SK-N-DZ (cell line): ENCODE data around the gene AFM. TPM values are rescaled to one million over a fixed set of nuclear protein-coding genes. Genes with fewer than 3 reads are reported as not detected.

Experiments
- DNase-seq: peaks from one replicate; pipeline ENCODE4 v3.0.0-alpha.2; 2015; ENCODE audit warnings: low spot score
- polyA plus RNA-seq, 2 experiments: library from polyadenylated mRNA; depleted of rRNA; stranded (reverse); fragments of >200 nt; gene quantifications; 2 replicates each; pipeline ENCODE4 v1.2.3, GENCODE V29; 2014

AFM gene
- polyA plus RNA-seq (2014; cell fraction: cytosol; rRNA removed) = 0.09 and 0.83 TPM in 2 replicates
- polyA plus RNA-seq (2014; cell fraction: nucleus; rRNA removed) = 0.40 TPM in 1 of 2 replicates, not detected in the other

- no peak for DNase-seq
Observed at GRCh38 chr4:73481358-73481757, at the start of gene AFM. TSS of gene AFM (plus strand) at chr4:73481745. CDS start at chr4:73481776, 31 bp downstream.

DNA sequence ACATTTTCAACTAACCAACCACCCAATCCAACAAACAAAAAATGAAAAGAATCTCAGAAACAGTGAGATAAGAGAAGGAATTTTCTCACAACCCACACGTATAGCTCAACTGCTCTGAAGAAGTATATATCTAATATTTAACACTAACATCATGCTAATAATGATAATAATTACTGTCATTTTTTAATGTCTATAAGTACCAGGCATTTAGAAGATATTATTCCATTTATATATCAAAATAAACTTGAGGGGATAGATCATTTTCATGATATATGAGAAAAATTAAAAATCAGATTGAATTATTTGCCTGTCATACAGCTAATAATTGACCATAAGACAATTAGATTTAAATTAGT, 49.8 kb upstream of the AFM start:
- no peak for DNase-seq

GRCh38 chr4:73432169-73433000, 49.2 kb upstream of the AFM start:
- DNase-seq = no peak

GRCh38 chr4:73433140-73433539, 48.4 kb upstream of the AFM start:
- no peak for DNase-seq

- DNase-seq = no peak
Observed at GRCh38 chr4:73434311-73434710, 47.2 kb upstream of the AFM start.

GRCh38 chr4:73435984-73436383, 45.6 kb upstream of the AFM start, which contains the start of gene AFP:
TSS of gene AFP (plus strand) at chr4:73436221. CDS start at chr4:73436263, 42 bp downstream.
- DNase-seq = no peak

DNA sequence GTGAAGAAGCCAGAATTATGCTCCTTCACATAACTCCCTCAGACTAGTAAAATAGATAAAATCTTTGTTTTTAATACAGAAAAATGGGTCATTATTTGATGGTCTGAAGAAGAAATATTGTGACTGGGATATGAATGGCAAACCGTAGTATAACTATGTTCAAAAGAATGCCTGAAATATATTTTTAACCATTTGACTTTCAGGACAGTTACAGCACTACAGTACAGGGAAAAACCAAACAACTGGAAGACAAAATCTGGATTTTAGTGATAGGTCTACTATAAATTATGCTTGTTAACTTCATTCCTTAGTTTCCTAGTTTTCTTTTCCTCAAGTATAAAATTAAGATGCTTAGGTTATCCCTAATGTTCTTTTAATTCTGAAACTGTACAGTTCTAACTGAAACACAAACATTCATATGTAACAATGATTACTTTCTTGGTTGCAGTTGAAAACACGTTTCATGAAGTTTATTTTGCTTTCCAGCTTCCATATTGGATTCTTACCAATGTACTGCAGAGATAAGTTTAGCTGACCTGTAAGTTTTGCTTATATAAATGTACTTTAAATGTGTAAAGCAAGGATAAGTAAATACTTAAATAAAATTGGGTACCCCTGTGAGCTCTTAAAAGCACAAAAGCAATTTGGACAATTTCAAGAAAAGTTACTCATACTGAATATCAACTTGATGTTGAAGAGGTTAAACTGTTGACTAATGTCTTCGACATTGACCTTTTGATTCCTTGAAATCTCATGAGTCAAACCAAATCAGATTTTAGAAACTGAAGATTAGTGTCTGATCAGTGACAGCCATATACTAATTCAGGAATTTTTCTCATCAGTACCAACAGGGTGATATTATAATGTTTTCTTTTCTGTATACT, 44.6 kb upstream of the AFM start:
- DNase-seq = no peak

GRCh38 chr4:73437558-73437956, 44.0 kb upstream of the AFM start:
- no peak for DNase-seq

GRCh38 chr4:73438048-73438447, 43.5 kb upstream of the AFM start:
- DNase-seq = no peak

- no peak for DNase-seq
Observed at GRCh38 chr4:73438582-73439215, 42.8 kb upstream of the AFM start.

GRCh38 chr4:73439445-73439844, 42.1 kb upstream of the AFM start:
- no peak for DNase-seq

GRCh38 chr4:73439991-73440390, 41.6 kb upstream of the AFM start:
- DNase-seq = no peak

GRCh38 chr4:73440653-73441052, 40.9 kb upstream of the AFM start:
- no peak for DNase-seq

DNA sequence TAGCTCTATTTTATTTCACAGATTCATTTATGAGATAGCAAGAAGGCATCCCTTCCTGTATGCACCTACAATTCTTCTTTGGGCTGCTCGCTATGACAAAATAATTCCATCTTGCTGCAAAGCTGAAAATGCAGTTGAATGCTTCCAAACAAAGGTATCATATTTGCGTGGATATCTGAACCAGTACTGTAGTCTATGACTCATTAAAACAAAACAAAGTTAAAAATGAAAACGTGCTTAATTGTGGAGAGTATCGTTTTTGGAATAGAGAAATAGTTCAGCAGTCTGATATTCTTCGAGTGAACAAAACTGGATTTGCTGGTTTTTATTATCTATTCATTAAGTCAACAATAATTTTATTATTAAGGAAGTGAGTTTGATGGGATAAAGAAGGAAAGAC, 39.3 kb upstream of the AFM start:
- no peak for DNase-seq

DNA sequence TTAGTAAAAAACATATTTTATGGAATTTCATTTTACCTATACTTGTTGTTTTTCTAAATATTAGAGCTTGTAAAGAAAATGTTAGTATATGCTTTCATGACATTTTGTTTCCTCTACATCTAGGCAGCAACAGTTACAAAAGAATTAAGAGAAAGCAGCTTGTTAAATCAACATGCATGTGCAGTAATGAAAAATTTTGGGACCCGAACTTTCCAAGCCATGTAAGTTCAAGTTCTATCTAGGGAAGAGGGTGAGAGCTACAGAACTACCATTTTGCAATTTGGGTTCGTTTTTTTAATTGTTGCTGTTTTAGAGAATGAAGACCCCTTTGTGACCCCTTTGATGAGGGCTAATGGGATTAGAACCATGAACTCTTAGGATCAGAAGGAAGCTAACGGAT, 38.3 kb upstream of the AFM start:
- no peak for DNase-seq

DNA sequence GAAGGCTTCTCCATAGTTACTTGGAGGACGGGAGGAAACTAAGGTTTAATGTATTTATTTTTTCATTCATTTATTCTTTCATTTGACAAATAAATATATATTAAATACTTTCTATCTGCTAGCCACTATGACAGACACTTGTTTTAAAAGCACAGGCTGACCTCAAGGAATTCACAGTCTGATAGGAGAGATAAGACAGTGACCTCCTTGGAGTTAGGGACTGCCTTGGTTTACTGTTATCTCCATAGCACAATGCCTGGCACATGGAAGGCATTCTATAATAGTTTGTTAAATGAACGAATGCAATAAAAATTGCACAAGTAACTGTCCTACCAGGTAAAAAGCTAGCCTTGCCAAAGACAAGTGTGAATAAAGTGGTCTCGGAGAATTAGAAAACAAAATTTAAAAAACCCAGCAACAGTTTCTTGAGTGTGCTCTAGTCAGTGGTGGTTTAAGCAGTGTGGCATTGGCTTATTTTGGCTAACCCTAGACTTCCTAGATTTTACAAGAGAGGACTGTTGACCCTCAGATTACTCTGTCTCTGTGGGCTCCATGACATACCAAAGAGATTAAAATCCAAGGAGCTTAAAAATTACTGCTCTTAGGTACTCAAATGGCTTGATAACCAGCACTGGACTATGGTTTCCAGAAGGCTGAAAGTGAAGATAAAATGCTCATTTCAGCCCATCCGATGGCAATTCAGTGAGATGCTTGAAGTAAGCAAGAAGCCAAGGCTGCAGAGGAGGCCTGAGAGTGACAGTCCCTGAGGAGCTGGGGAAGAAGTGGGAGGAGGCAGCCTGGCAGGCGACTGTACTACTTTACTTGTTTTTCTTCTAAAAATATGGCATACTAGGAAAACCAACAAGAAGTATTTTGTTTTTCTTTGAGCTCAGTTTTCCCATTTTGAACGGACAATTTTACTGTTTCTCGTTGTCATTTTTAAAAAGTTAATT, 35.9 kb upstream of the AFM start:
- DNase-seq = no peak

DNA sequence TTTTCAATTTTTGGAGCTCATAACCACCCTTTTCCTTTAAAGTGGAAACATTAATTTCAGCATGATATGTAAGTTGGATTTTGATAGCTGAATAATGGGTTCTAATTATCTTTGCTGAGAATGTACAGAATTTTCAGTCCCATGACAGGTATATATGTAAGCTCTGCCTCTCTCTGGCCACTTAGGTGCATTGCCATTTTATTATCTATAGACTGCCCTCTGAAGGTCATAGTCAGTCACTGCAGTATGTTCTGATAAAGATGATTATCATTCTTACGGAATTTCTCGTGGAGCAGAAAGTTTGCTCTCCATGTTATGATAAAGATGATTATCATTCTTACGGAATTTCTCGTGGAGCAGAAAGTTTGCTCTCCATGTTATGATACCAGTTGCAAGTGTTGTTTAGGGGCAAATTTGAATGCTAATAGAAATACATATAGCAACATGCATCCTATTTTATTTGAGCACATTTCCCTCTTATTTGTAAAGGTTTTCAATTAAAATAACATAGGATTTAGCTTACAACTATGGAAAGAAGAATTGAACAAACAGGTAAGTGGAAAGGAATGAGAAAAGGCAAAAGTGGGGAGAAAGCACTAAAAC, 35.1 kb upstream of the AFM start:
- peak; percentile 32 for DNase-seq

- no peak for DNase-seq
Observed at GRCh38 chr4:73447671-73448070, 33.9 kb upstream of the AFM start.

- DNase-seq = no peak
Observed at GRCh38 chr4:73448448-73449203, 32.9 kb upstream of the AFM start.
